ENCODE results near the gene TP53I11.

Gene TP53I11

GRCh38 chr11:44955015-44955738 lies 4.5 kb upstream of the TP53I11 start:
- no peak for DNase-seq

GRCh38 chr11:44954051-44954906 lies 3.6 kb upstream of the TP53I11 start:
- no peak for DNase-seq

GRCh38 chr11:44952500-44953260 lies 2.0 kb upstream of the TP53I11 start:
- no peak for DNase-seq

GRCh38 chr11:44952082-44952481 lies 1.4 kb upstream of the TP53I11 start:
- no peak for DNase-seq

GRCh38 chr11:44950031-44950624 lies 555 bp downstream of the TP53I11 start:
- DNase-seq, result no peak

GRCh38 chr11:44949160-44950030 lies 1.3 kb downstream of the TP53I11 start:
- DNase-seq, result peak; percentile 36

- no peak for DNase-seq
Observed at GRCh38 chr11:44948155-44948554, 2.5 kb downstream of the TP53I11 start.

GRCh38 chr11:44947114-44947513 lies 3.6 kb downstream of the TP53I11 start:
- no peak for DNase-seq

- DNase-seq, result no peak
Observed at GRCh38 chr11:44946263-44946662, 4.4 kb downstream of the TP53I11 start.

- DNase-seq, result no peak
Observed at GRCh38 chr11:44945666-44946065, 5.0 kb downstream of the TP53I11 start.

- DNase-seq, result no peak
Observed at GRCh38 chr11:44944853-44945235, 5.8 kb downstream of the TP53I11 start.

GRCh38 chr11:44944181-44944852 lies 6.4 kb downstream of the TP53I11 start:
- DNase-seq, result no peak

- DNase-seq, result no peak
Observed at GRCh38 chr11:44943696-44944095, 7.0 kb downstream of the TP53I11 start.

GRCh38 chr11:44943118-44943517 lies 7.6 kb downstream of the TP53I11 start:
- no peak for DNase-seq

GRCh38 chr11:44942029-44942955 lies 8.4 kb downstream of the TP53I11 start:
- DNase-seq, result no peak

GRCh38 chr11:44941259-44942021 lies 9.2 kb downstream of the TP53I11 start:
- no peak for DNase-seq

GRCh38 chr11:44940835-44941234 lies 9.8 kb downstream of the TP53I11 start:
- DNase-seq, result no peak

GRCh38 chr11:44940404-44940803 lies 10.3 kb downstream of the TP53I11 start:
- DNase-seq, result no peak

GRCh38 chr11:44939673-44940395 lies 10.8 kb downstream of the TP53I11 start:
- DNase-seq, result no peak
